HG03025 (cell line): ENCODE measurements around the gene WDR90.
A peak's percentile ranks its signal among the peaks of the same experiment; 100 is the strongest.

Experiments
- ATAC-seq: cut with Tn5 transposase; IDR thresholded peaks from one replicate; pipeline ENCODE4 v1.9.1; 2021; ENCODE audit warnings: mild to moderate bottlenecking, moderate library complexity; ENCODE audit not compliant: unreplicated experiment, low FRiP score

The WDR90 gene

GRCh38 chr16:648781-649589 is at the start of gene WDR90:
Gene WDR90 (plus strand): TSS chr16:649365. CDS start chr16:649417, 52 bp downstream.
- peak; percentile 55 for ATAC-seq

GRCh38 chr16:600781-601180 is 48.4 kb upstream of the WDR90 start:
- ATAC-seq = no peak

GRCh38 chr16:603933-604332 is 45.2 kb upstream of the WDR90 start:
- ATAC-seq = no peak

- no peak for ATAC-seq
Observed at GRCh38 chr16:606656-607307, 42.4 kb upstream of the WDR90 start.

- ATAC-seq = no peak
Observed at GRCh38 chr16:608019-608418, 41.1 kb upstream of the WDR90 start.

- no peak for ATAC-seq
Observed at GRCh38 chr16:609316-609715, 39.8 kb upstream of the WDR90 start.

- ATAC-seq = no peak
Observed at GRCh38 chr16:609984-610383, 39.2 kb upstream of the WDR90 start.

- ATAC-seq = no peak
Observed at GRCh38 chr16:610513-611381, 38.4 kb upstream of the WDR90 start.

- no peak for ATAC-seq
Observed at GRCh38 chr16:615122-615521, 34.0 kb upstream of the WDR90 start.

GRCh38 chr16:616733-617586 is 32.2 kb upstream of the WDR90 start:
- ATAC-seq = no peak

GRCh38 chr16:617855-618254 is 31.3 kb upstream of the WDR90 start:
- ATAC-seq = no peak

- ATAC-seq = no peak
Observed at GRCh38 chr16:619476-620100, 29.6 kb upstream of the WDR90 start.

GRCh38 chr16:620700-621525 is 28.3 kb upstream of the WDR90 start:
- no peak for ATAC-seq

GRCh38 chr16:621526-622105 is 27.5 kb upstream of the WDR90 start:
- no peak for ATAC-seq

GRCh38 chr16:622920-623280 is 26.3 kb upstream of the WDR90 start:
- ATAC-seq = no peak

- no peak for ATAC-seq
Observed at GRCh38 chr16:624526-625070, 24.6 kb upstream of the WDR90 start.

GRCh38 chr16:625117-625976 is 23.8 kb upstream of the WDR90 start:
- ATAC-seq = no peak
